SKM-1 (cell line): ENCODE data around the gene PCDHB14.
"Not testable (repeated sequence)": the region's sequence is repeated elsewhere in the genome, so short reads cannot be mapped to it uniquely, and the experiment has no call there.

Source experiments
- DNase-seq: peaks from one replicate; lab custom pipeline; 2025; ENCODE audit not compliant: unreplicated experiment; lab: John Stamatoyannopoulos, UW

The PCDHB14 gene

DNA sequence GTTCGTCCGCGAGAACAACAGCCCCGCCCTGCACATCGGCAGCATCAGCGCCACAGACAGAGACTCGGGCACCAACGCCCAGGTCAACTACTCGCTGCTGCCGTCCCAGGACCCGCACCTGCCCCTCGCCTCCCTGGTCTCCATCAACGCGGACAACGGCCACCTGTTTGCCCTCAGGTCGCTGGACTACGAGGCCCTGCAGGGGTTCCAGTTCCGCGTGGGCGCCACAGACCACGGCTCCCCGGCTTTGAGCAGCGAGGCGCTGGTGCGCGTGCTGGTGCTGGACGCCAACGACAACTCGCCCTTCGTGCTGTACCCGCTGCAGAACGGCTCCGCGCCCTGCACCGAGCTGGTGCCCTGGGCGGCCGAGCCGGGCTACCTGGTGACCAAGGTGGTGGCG, 12.9 kb upstream of the PCDHB14 start:
- DNase-seq = not testable (repeated sequence)

DNA sequence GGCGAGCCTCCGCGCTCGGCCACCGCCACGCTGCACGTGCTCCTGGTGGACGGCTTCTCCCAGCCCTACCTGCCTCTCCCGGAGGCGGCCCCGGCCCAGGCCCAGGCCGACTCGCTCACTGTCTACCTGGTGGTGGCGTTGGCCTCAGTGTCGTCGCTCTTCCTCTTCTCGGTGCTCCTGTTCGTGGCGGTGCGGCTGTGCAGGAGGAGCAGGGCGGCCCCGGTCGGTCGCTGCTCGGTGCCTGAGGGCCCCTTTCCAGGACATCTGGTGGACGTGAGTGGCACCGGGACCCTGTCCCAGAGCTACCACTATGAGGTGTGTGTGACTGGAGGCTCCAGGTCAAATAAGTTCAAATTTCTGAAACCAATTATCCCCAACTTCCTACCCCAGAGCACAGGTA, 12.3 kb upstream of the PCDHB14 start:
- not testable (repeated sequence) for DNase-seq

DNA sequence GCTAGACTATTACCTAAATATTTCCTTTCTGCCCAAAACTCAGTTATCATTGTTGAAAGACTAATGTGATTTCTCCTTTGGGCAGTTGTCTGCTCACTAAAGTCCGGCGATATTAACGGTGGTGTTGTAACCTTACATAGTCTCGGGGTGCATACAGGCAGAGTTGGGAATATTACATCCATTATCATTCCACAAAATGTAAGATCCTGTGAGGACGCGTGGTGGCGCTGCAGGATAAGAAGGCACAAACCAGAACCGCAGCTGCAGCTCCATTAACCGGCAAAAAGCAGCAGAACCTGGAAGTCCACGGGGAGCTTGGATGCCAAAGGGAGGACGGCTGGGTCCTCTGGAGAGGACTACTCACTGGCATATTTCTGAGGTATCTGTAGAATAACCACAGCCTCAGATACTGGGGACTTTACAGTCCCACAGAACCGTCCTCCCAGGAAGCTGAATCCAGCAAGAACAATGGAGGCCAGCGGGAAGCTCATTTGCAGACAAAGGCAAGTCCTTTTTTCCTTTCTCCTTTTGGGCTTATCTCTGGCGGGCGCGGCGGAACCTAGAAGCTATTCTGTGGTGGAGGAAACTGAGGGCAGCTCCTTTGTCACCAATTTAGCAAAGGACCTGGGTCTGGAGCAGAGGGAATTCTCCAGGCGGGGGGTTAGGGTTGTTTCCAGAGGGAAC, 9.3 kb upstream of the PCDHB14 start, which contains the start of gene PCDHB13:
Gene PCDHB13 (plus strand): TSS at position 264 of the 684 bp plus-strand sequence. CDS start 205 bp downstream, at position 469.
- not testable (repeated sequence) for DNase-seq

DNA sequence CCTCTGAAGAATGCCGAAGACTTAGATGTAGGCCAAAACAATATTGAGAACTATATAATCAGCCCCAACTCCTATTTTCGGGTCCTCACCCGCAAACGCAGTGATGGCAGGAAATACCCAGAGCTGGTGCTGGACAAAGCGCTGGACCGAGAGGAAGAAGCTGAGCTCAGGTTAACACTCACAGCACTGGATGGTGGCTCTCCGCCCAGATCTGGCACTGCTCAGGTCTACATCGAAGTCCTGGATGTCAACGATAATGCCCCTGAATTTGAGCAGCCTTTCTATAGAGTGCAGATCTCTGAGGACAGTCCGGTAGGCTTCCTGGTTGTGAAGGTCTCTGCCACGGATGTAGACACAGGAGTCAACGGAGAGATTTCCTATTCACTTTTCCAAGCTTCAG, 8.6 kb upstream of the PCDHB14 start:
- not testable (repeated sequence) for DNase-seq

GRCh38 chr5:141215504-141215903, 7.6 kb upstream of the PCDHB14 start:
- DNase-seq = not testable (repeated sequence)

DNA sequence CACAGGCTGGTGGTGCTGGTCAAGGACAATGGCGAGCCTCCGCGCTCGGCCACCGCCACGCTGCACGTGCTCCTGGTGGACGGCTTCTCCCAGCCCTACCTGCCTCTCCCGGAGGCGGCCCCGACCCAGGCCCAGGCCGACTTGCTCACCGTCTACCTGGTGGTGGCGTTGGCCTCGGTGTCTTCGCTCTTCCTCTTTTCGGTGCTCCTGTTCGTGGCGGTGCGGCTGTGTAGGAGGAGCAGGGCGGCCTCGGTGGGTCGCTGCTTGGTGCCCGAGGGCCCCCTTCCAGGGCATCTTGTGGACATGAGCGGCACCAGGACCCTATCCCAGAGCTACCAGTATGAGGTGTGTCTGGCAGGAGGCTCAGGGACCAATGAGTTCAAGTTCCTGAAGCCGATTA, 7.1 kb upstream of the PCDHB14 start:
- DNase-seq = not testable (repeated sequence)

DNA sequence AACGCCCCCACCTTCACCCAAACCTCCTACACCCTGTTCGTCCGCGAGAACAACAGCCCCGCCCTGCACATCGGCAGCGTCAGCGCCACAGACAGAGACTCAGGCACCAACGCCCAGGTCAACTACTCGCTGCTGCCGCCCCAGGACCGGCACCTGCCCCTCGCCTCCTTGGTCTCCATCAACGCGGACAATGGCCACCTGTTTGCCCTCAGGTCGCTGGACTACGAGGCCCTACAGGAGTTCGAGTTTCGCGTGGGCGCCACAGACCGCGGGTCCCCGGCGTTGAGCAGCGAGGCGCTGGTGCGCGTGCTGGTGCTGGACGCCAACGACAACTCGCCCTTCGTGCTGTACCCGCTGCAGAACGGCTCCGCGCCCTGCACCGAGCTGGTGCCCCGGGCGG, 1.7 kb downstream of the PCDHB14 start:
- DNase-seq = not testable (repeated sequence)

DNA sequence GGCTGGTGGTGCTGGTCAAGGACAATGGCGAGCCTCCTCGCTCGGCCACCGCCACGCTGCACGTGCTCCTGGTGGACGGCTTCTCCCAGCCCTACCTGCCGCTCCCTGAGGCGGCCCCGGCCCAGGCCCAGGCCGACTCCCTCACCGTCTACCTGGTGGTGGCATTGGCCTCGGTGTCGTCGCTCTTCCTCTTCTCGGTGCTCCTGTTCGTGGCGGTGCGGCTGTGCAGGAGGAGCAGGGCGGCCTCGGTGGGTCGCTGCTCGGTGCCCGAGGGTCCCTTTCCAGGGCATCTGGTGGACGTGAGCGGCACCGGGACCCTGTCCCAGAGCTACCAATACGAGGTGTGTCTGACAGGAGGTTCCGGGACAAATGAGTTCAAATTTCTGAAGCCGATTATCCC, 2.3 kb downstream of the PCDHB14 start:
- DNase-seq = not testable (repeated sequence)

DNA sequence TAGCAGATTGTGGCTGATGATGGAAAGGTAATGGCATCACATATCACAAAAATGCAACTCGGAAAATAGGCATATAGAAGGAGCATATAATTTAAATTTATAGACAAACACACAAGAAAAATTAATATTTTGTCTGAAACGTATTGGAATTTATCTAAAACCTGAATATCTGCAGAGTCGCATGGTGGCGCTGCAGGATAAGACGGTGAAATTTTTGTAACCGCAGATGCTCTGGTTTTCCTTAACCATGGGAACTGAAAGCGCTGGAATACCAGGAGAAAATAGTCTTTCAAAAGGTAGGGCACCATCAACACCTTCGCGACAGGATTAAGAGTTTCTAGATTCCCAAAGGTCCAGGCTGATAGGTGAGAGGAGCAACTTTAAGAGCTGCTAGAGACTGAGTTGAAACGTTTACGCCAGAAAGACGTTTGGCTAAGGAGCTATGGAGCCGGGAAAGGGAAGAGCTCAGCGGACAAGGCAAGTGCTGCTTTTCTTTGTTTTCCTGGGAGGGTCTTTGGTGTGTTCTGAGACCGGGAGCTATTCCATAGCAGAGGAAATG, 11.0 kb downstream of the PCDHB14 start:
- no peak for DNase-seq

GRCh38 chr5:141235922-141236321, 12.8 kb downstream of the PCDHB14 start:
- not testable (repeated sequence) for DNase-seq

DNA sequence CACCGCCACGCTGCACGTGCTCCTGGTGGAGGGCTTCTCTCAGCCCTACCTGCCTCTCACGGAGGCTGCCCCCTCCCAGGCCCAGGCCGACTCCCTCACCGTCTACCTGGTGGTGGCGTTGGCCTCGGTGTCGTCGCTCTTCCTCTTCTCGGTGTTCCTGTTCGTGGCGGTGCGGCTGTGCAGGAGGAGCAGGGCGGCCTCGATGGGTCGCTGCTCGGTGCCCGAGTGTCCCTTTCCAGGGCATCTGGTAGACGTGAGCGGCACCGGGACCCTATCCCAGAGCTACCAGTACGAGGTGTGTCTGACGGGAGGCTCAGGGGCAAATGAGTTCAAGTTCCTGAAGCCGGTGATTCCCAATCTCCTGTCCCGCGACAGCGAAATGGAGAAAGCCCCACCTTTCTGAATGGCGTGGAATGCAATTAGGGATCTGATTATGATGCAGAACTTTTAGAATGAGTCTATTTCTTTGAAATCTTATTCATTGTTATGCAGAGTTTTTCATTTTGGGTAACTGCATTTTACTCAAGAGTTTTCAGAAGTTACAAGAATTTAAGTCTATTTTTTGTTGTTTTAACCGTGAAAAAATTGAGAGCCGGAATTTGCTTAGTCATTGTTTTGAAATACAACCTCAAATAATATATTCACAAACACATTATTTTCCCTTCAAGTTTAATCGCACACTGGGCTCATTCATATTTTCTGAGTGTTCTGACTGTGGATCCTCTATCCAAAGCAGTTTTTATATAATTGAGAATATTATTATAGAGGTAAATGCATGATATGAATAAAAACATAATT, 13.6 kb downstream of the PCDHB14 start:
- DNase-seq = no peak

- DNase-seq = no peak
Observed at GRCh38 chr5:141241496-141241895, 18.4 kb downstream of the PCDHB14 start.

GRCh38 chr5:141245250-141245717, 22.1 kb downstream of the PCDHB14 start, which contains the start of gene PCDHB15:
TSS of gene PCDHB15 (plus strand) at chr5:141245395. CDS start at chr5:141245579, 184 bp downstream.
- no peak for DNase-seq

DNA sequence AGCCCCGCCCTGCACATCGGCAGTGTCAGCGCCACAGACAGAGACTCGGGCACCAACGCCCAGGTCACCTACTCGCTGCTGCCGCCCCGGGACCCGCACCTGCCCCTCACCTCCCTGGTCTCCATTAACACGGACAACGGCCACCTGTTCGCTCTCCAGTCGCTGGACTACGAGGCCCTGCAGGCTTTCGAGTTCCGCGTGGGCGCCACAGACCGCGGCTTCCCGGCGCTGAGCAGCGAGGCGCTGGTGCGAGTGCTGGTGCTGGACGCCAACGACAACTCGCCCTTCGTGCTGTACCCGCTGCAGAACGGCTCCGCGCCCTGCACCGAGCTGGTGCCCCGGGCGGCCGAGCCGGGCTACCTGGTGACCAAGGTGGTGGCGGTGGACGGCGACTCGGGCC, 23.8 kb downstream of the PCDHB14 start:
- DNase-seq = not testable (repeated sequence)

DNA sequence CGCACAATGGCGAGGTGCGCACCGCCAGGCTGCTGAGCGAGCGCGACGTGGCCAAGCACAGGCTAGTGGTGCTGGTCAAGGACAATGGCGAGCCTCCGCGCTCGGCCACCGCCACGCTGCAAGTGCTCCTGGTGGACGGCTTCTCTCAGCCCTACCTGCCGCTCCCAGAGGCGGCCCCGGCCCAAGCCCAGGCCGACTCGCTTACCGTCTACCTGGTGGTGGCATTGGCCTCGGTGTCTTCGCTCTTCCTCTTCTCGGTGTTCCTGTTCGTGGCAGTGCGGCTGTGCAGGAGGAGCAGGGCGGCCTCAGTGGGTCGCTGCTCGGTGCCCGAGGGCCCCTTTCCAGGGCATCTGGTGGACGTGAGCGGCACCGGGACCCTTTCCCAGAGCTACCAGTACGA, 24.3 kb downstream of the PCDHB14 start:
- not testable (repeated sequence) for DNase-seq

- no peak for DNase-seq
Observed at GRCh38 chr5:141250576-141250975, 27.4 kb downstream of the PCDHB14 start.

DNA sequence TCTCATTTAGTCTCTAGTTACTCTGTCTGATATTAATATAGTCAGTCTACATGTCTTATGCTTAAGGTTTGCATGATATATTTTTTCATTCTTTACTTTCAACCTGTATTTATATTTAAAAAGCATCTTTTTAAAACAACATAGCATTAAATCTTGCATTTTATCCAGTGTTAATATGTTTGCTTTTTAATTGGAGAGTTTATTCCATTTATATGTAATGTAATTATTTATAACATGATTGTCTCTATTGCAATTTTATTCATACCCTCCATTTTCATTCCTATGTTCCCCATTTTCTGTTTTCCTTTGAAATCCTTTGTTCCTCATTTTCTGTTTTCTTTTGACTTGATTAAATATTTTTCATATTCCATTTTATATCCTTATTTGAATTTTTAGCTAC, 35.3 kb downstream of the PCDHB14 start:
- DNase-seq = no peak

DNA sequence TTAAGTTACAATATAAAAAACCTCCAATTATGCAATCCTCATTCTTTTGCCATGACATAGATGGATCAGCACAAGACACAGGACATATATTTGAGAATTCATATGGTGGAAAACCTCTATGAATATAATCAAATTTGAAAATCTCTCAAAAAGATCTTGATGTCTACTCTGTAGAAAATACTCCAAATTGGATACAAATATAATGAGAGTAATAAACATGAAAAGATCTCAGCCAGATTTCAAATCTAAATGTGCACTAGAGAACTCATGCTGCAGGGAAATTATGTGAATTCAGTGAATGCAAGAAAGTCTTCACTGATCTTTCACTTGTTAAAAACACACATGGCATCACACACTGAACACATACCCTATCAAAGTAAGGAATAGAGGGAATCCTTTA, 35.8 kb downstream of the PCDHB14 start:
- no peak for DNase-seq

GRCh38 chr5:141260458-141261237, 37.5 kb downstream of the PCDHB14 start:
- DNase-seq = no peak

DNA sequence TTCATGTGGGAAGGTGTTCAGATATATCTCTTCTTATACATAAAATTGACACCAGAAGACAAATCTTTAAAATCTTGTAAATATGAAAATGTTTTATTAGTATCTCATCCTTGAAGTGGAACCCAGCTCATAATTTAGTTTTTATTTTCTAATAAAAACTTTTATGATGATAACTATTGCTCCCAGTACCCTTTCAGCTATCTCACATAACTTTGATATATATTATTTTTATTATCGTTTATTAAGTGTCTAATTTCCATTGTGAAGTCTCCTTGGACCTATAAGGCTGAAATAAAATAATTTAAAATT, 38.0 kb downstream of the PCDHB14 start:
- DNase-seq = no peak

- no peak for DNase-seq
Observed at GRCh38 chr5:141269195-141269594, 46.1 kb downstream of the PCDHB14 start.
